Measurements from ENCODE around the gene IGF2BP3.

GRCh38 chr7:23418046-23418445, 52.2 kb downstream of the IGF2BP3 start:
- TF ChIP-seq CTCF (optimal IDR thresholded peaks at IDR 0.05 in 1 of 3, IDR thresholded peaks at IDR 0.05 in 1 of 3, conservative IDR thresholded peaks at IDR 0.05 in 1 of 3; ENCODE audit: extremely low read depth in 1 of 3, insufficient read depth in 2 of 3, low read length in 3 of 3) (no peak), EZH2 (IDR thresholded peaks at IDR 0.05; ENCODE audit: low read length) (no peak)

All from keratinocyte (primary cell).